Measurements from ENCODE around the gene PLEKHF1.

Gene PLEKHF1

DNA sequence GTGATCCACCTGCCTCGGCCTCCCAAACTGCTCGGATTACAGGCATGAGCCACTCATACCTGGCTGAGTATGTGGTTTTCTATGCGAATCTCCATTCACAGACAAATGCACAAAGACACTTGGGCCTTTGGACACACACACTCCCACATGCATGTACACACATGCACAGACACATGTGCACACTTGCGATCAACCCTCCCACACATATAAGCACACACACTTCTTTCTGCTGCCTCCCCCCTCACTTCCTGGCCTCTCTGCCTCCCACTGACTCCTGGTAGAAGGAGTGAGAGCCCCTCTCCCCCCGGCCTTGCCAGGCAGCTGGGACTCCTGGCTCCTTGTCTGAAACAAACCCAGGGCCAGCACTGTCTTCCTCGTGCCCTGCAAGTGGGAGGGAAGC, 29.3 kb upstream of the PLEKHF1 start:
- no peak for DNase-seq

DNA sequence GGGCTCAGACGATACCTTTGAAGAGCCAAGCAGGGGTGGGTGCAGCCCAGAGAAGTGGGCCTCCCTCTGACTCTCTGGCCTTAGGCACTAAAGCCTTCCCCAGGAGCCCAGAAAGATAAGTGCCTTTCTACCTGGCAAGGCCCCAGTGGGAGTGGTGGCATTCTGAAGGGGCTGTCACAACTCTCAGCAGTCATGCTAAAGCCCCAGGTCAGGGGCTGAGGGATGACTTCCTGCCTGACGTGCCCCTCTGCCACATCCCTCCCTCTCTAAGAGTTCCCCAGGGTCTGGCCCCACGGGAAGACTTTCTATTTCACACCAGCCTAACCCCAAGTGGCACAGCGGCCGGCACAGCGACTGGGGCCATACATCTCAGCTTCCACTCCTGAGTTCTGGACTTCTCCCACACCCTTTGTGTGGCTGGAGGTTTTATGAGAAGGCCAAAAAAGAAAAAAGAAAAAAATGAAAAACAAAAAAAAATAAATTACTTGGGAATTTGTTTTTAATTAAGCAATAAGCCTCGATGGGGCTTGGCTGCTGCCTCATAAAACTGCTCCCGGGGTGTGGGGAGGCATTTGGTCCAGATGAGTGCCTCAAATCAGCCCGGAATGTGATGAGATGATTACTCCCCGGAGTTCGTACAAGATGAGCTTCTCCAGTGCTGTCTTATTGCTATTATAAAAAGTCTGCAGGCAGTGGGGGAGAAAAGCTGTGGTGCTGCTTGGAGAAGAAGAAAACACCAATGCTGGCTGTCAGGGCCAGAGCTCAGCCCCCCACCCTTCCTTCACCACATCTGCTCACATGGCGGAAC, 28.5 kb upstream of the PLEKHF1 start:
- DNase-seq: no peak

DNA sequence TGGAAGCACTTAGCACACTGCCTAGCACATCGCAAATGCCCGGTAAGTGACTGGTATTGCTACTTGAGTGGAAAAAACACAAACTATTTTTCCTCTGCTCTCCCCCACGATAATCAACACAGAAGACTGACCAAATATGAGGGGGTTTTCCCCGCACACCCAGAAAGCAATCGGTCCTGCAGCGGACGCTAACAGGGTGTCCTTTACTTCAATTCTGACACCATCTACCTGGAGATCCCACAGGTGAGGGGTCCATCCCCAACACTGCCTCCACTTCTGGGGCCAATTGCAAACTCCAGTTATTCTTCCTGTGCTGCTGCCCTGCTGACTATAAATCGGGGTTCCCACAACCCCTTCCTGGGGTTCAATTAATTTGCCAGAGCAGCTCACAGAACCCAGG, 26.2 kb upstream of the PLEKHF1 start:
- no peak for DNase-seq

DNA sequence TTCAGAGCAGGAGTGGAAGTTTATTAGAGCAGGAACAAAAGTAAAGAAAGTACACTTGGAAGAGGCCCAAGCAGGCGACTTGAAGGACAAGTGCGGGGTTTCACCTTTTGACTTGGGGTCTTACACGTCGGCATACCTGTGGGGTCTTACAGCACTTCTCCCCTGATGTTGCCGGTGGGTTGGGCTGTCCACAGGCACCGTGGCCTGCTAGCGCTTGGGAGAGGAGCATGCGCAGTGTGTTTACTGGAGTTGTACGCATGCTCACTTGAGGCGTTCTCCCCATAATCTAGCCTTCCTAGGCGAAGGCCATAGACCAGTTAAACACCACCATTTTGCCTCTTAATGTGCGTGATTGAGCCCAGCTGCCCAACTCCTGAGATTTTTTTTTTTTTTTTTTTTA, 25.0 kb upstream of the PLEKHF1 start:
- no peak for DNase-seq

DNA sequence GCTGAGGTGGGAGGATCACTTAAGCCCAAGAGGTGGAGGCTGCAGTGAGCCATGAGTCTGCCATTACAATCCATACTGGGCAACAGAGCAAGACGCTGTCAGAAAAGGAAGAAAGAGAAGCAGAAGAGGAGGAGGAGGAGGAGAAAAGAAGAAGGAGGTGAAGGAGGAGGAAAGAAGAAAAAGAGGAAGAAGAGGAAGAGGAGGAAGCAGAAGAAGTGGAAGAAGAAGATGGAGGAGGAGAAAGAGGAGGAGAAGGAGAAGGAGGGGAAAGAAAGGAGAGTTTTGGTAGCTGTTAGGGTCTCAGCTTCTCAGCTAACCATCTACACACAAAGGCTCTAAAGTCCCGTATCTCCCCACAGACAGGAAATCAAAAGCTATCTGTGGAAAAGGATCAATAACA, 23.7 kb upstream of the PLEKHF1 start:
- no peak for DNase-seq

DNA sequence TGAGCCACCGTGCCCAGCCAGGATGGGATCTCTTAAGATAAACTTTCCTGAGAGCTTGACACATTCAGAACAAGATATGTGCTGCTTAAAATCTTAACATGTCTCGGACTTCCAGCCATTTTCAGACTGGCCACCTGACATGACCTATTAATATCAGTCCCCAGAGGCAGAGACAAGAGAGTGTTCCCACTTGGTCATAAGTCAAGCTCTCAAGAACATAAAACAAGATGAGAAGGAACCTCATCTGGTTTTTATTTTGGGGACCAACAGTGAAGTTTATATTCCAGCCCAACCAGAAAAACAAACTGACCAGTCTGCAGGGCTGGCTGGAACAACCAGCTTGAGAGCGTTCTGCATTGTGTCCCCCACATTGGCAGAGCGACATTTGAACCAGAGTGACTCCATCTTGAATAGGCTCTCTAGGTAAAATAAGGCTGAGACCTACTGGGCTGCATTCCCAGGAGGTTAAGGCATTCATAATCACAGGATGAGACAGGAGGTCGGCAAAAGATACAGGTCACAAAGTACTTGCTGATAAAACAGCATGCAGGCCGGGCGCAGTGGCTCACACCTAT, 21.8 kb upstream of the PLEKHF1 start:
- no peak for DNase-seq

DNA sequence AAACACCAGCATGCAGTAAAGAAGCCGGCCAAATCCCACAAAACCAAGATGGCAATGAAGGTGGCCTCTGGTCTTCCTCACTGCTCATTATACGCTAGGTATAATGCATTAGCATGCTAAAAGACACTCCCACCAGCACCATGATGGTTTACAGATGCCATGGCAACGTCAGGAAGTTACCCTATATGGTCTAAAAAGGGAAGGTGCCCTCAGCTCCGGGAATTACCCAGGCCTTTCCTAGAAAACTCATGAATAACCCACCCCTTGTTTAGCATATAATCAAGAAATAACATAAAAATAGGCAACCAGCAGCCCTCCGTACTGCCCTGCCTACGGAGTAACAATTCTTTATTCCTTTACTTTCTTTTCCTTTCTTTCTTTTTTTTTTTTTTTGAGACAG, 21.1 kb upstream of the PLEKHF1 start:
- DNase-seq: no peak

DNA sequence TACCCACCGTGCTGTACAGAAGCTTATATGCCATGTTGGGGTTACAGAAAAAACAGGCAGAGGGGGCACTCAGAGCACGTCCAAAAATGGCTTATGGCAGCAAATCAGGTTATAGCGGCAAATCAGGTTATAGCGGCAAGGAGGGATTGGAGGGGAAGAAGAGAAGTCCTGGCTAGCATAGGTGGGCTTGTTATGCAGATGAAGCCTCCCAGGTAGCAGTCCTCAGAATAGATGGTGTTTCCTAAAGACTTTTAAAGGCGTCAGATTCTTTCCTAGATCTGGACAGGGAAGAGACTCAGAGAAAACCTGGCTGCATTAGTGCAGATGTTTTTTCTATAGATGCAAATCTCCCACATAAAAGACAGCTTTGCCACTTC, 19.8 kb upstream of the PLEKHF1 start:
- no peak for DNase-seq

DNA sequence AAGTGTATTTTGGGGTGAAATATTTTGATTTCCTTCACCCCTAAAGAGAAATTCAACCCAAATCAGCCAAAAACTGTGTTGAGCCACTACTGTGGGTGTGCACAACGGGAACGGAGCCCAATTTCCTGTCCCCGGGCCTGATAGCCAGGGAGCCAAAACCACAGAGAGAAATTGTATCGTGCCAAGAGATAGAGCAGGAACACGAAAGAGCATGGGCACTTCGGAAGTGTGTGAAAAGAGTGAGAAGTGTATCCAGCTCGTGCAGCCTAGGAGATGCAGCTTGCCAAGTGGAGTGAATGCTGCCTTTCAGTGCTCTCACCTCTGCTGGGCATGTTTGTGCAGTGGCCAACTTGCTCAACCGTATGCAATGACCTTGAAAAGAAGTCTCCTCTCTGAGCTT, 19.4 kb upstream of the PLEKHF1 start:
- no peak for DNase-seq

DNA sequence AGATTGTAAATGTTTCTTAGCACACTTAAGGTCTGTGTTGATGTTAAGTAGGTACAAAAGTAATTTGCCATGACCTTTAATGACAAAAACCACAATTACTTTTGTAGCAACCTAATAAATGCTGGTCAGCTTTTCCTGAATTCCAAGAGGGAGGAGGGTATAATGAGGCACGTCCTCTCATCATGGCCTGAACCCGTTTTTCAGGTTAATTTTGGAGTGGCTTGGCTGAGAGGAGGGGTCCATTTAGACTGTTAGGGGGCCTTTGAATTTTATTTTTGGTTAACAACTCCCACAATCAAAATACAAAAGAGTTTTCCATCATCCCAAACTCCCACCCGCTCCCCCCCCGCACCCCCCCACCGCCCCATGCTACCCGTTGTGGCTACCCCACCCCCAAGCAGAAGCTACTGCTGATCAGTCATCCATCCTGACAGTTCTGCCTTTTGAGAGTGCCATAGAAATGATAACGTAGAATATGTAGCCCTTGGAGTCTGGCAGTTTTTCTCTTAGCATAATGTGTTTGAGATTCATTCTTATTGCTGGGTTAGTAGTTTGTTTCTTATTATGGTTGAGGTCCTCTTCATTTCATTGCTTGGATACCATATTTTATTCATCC, 14.4 kb upstream of the PLEKHF1 start:
- DNase-seq: no peak

DNA sequence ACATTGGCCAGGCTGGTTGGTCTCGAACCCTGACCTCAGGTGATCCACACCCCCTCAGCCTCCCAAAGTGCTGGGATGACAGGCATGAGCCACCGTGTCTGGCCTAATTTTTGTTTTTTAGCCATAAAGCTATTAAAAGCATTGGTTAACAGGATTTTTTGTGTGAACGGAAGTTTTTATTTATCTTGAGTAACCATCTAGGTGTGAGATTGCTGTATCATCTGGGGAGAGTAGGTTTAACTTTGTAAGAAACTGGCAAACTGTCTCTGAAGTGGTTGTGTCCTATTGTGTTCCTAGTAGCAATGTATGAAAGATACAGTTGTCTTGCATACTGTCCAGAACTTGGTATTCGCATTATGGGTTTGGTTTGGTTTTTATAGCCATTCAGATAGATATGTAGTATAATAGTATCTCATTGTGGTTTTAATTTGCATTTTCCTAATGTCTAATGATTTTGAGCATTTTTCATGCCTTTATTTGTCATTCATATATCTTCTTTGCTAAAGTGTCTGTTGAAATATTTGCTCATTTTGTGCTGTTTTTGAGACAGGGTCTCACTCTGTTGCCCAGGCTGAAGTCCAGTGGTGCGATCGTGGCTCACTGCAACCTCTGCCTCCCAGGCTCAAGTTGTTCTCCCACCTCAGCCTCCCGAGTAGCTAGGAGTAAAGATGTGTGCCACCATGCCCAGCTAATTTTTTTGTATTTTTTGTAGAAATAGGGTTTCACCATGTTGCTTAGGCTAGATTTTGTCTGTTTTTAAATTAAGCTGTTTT, 13.5 kb upstream of the PLEKHF1 start:
- DNase-seq: no peak

DNA sequence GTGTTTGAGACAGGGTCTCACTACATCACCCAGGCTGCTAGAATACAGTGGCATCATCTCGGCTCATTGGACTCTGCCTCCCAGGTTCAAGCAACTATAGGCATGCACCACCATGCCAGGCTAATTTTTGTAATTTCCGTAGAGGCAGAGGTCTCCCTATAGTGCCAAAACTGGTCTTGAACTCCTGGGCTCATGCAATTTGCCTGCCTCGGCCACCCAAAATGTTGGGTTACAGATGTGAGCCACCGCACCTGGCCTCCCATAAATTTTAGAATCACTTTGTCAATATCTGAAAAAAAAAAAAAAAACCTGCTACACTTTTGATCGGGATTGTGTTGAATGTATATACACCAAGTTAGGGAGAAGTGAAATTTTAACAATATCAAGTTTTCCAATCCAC, 11.9 kb upstream of the PLEKHF1 start:
- DNase-seq: no peak

DNA sequence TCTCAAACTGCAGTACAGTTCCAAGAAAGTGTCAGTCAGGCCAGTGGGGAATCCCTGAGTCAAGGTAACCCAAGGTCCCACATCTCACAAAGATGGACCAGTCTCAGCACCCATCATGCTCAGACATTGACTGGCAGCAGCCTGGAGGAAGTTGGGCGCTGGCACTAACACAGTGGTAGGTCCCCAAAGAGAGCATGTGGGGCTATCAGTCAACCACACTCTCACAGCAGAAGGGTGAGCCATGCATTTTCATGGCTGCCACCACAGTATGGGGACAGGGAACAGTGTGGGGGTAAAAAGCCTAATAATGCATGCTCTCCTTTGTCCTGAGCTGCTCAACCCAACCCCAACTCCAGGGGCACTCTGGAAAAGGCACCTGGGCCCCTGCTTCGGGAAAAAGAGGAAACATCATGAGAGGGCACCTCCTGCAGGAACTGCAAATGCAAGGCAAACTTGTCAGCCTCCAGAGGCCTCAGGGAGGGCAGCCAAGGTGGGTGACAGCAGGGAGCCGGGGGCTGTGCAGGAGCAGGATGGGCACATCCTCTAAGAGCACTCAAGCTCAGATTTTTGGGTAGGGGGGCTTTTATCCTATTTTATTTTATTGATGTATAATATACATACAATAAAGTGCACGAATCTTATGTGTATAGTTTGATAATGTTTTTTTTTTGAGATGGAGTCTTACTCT, 9.5 kb upstream of the PLEKHF1 start:
- no peak for DNase-seq

DNA sequence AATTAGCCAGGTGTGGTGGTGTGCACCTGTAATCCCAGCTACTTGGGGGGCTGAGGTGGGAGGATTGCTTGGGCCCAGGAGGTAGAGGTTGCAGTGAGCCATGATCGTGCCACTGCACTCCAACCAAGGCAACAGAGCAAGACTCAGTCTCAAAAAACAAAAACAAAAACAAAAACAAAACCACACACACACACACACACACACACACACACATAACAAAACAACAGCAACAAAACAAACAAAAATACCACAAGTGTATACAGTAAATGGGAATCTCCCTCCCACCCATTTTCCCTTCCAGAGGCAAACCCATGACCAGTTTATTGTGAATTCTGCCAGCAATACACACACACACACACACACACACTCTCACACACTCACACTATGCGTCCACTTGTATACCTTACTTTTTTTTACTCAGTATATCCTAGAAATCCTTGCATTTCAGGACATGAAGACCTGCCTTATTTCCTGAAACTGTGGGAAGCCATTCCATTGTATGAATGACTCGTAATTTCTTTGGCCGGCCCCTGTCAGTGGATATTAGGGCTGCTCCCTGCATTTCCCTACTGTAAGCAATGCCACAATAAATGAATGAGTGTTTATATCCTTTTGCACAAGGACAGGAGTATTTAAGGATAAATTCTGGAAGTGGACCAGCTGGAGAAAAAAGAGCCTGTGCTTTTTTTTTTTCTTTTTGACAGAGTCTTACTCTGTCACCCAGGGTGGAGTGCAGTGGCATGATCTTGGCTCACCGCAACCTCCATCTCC, 6.9 kb upstream of the PLEKHF1 start:
- DNase-seq: no peak

DNA sequence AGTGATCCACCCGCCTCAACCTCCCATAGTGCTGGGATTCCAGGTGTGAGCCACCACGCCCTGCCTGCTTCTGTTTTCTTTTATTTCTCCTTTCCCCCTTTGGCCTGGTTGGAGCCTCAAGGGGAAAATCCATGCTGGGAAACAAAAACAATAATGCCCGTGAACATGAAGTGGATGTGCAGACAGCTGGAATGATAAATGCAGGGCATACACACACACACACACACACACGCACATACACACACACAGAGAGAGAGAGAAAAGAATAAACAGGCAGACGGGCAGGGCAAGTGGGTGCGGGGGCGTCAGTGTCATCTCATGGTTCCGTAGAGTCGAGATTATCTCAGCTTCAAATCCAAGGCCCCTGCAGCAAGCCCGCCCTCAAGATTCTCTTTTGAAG, 4.4 kb upstream of the PLEKHF1 start:
- peak; percentile 58 to 74 for DNase-seq

DNA sequence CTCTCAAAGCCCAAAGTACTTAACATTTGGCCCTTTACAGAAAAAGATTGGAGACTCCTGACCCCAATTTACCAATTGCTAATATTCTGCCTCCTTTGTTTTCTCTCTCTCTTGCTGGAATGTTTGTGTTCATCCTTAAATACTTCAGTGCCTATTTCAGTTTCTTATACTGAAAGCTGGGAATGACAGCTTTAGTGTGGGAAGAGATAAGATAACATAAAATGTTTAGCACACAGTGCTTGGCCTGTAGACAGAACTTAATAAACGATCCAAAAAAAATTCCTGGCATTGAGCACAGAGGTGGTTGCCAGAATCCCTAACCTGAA, 3.0 kb upstream of the PLEKHF1 start:
- no peak for DNase-seq

DNA sequence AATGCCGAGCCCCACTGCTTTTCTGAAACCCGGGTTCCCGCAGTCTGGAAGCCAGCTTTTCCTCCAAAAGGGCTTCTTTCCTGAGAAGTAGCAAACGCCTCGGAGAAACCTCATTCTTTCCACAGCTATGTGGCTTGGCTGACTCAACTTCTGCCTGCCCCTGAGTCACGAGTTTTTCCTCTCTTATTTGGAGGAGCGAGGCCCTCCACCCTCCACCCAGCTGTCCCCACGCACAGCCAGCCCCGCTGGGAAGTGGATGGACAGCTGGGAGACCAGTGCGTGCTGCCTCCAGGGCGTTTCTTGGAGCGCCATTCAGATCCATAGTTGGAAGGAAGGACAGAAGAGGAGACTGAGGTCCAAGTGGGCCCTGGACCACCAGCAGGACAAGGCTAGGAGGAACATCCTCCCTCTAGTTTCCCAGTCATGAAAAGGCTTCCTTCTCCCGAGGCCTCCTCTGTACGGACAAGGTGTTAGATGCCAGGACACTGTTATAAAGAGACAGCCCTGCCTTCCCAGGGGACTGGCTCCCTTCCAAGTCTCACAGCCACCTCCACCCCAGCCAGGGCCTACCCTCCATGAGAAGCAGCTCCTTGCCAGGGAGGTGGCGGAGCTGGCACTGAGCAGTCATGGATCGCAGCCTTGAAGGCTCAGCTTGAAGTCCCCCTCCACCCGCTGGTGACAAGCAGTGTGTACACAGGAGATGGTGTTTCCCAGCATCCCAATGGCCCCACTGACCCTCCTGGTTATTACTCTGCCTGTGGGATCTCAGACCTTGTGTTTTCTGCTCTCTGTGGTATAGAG, 2.5 kb upstream of the PLEKHF1 start:
- peak in 1 of 2 experiments; percentile 49 for DNase-seq

DNA sequence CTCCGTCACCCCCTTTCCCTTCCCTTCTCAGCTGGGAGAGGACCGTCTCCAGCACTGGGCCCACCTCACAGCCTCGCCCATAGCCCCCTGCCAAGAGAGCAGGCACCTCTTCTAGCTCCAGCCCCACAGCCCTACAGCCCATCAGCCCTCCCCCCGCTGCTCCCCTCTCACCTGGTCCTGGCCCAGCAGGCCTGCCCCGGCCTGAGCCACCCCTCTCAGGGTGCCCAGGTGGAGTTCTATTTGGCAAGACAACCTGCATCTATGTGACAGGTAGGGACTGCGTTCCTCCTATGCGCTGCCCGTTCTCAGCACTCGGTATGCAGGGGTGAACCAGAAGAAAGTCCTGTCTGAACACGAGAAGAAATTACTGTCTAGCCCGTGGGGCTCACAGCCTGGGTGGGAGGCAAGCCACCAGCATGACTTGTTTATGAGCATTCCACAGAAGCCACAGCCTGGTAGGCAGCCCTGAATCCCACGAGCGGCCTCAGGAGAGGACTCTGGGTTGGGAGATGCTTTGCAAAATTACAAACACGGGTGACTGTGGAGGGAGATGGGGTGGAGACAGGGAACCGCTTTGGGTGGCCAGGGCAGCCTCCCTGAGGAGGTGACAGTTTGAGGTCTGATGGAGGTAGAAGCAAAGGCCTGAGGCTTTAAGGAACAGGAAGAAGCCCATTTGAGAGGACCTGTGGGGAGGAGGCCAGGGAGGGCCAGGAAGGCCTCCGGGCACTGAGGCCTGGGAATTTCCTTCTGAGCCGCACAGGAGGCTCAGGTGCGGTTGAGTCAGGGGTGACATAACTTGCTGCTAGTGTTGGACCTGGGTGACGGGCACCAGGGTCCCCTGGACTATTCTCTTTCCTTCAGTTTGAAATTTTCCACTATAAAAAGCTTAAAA, 1.2 kb upstream of the PLEKHF1 start:
- DNase-seq: no peak

DNA sequence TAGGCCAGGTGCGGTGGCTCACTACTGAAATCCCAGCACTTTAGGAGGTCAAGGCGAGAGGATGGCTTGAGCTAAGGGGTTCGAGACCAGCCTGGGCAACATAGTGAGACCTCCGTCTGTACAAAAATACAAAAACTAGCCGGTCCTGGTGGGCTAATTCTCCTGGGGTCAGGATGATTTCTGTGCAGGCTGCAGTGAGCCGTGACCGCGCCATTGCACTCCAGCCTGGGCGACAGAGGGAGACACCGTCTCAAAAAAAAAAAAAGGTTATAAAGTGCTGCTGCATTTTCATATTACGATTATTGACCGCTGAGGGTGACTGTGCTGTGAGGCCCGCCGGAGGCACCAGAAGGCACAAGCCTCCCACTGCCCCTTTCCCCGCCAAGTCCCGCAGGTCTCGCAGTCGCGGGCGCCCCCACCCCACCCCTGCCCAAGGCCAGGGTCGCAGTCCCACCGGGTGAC, 477 bp upstream of the PLEKHF1 start:
- DNase-seq: no peak

DNA sequence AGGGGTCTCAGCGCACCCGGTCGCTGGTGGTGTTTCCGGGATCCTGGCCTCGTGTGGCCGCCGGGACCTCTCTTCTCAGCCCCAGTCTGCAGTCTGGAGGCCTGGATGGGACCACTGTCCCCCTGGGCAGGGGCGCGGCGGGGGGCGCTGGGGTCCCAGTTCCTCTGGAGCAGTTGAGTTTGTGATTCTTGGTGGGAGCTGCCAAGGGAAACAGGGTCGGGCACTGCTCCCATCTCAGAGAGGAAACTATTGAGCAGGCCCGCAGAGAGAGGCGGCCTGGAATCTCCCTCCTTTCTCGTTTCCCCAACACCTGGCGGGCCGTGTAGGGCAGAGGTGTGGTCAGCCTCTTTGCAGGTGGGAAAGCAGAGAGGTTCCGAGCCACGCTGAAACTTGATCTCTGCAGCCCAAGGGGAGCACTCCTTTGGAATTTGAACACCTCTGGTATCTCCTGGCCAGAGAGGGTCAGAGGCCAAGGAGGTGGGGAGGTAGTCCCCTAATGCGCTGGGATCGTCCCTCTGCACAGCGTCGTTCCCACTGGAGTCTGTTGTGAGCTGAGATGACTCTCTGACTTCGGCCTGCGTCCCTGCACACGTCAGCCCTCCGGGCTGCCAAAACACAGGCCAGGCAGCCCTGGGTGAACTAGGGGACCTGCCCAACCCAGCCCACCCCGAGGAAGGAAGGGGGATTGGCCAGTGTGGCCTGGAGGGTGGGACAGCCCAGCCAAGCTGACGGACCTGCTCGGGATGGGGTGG, 741 bp downstream of the PLEKHF1 start:
- no peak for DNase-seq

Measured in stimulated activated CD4-positive, alpha-beta T cell treated with anti-CD3 and anti-CD28 coated beads, Interleukin-4, amount 100 ng/mL, for 4 hours (primary cell).